HepG2 (cell line): ENCODE data around the gene FAM53B. TPM values are rescaled to one million over a fixed set of nuclear protein-coding genes. Genes with fewer than 3 reads are reported as not detected.

Experiments used
- ATAC-seq: fragments of 200-7000 bp; cut with Tn5 transposase; 3 replicates; pipeline ENCODE4 v1.9.1; 2020; ENCODE audit warnings: mild to moderate bottlenecking, moderate library complexity
- BruUV-seq: library from RNA; stranded (reverse); fragments of 400-500 nt; replicated peaks from 2 replicates; lab custom pipeline; 2021; lab: Mats Ljungman, UMichigan
- CTCF ChIA-PET: fragments of 300-600 bp; formaldehyde crosslinking; extraction: SDS; loops from one replicate; lab custom pipeline; 2021; ENCODE audit warnings: low total read pairs, inconsistent platforms, low intra/inter-chr PET ratio; lab: Yijun Ruan, JAX
- POLR2A ChIA-PET: fragments of 350-600 bp; sonication (Branson Sonifier 250); formaldehyde crosslinking; loops from one replicate; lab custom pipeline; 2020; ENCODE audit warnings: antibody characterized with exemption, inconsistent platforms; lab: Yijun Ruan, JAX
- DNase-seq: peaks from one replicate; pipeline ENCODE4 v3.0.0-alpha.2; 2015; ENCODE audit warnings: low spot score
- FAIRE-seq: peaks from 3 replicates; lab custom pipeline; 2011; peaks lifted over from hg19 to GRCh38; lab: Jason Lieb, UNC
- H2AFZ ChIP-seq: one replicate; pipeline ENCODE4 v1.6.1; 2011; ENCODE audit warnings: low read length, inconsistent platforms
- H3K27ac ChIP-seq: fragments of 300-600 bp; 3 replicates; pipeline ENCODE4 v1.8.0; 2011; ENCODE audit warnings: mixed run types, mild to moderate bottlenecking, mixed read lengths, low read length, inconsistent platforms; ENCODE audit not compliant: insufficient read depth; ENCODE audit errors: extremely low read length
- H3K27me3 ChIP-seq, 2 experiments: fragments of 200-600 bp in 1 of 2; 2 replicates in 1 of 2; 3 replicates in 1 of 2; pipeline versions ENCODE4 v1.6.0 to v1.8.0; 2011; ENCODE audit warnings: low read length in 2 of 2, mild to moderate bottlenecking in 2 of 2, moderate library complexity in 2 of 2, inconsistent platforms in 1 of 2; ENCODE audit not compliant: insufficient read depth in 2 of 2, control insufficient read depth in 1 of 2
- H3K36me3 ChIP-seq, 2 experiments: fragments of 200-600 bp in 1 of 2; replicated peaks in 1 of 2; 2 replicates in 1 of 2; 3 replicates in 1 of 2; pipeline versions ENCODE4 v1.5.1 to v1.8.0; 2011; ENCODE audit warnings: low read length in 2 of 2, inconsistent platforms in 1 of 2; ENCODE audit not compliant: insufficient read depth in 2 of 2, control insufficient read depth in 1 of 2
- H3K4me1 ChIP-seq: 2 replicates; pipeline ENCODE4 v1.5.1; 2012; ENCODE audit warnings: low read length, inconsistent platforms; ENCODE audit not compliant: insufficient read depth
- H3K4me2 ChIP-seq: 2 replicates; pipeline ENCODE4 v1.6.0; 2011; ENCODE audit warnings: low read depth, low read length, inconsistent platforms
- H3K4me3 ChIP-seq, 3 experiments: fragments of 200-600 bp in 1 of 3; sonication (generic), shearing (Covaris generic) in 1 of 3; replicated peaks in 1 of 3; 2 replicates each; pipeline ENCODE4 v1.5.1; 2011 to 2016; ENCODE audit warnings: low read length in 3 of 3, inconsistent platforms in 2 of 3, low read depth in 2 of 3, mild to moderate bottlenecking in 2 of 3, control low read depth in 1 of 3, mixed read lengths in 1 of 3; ENCODE audit not compliant: insufficient read depth in 1 of 3
- H3K79me2 ChIP-seq: one replicate; pipeline ENCODE4 v1.6.1; 2011; ENCODE audit warnings: low read length, inconsistent platforms; ENCODE audit not compliant: insufficient read depth
- H3K9ac ChIP-seq: 2 replicates; pipeline ENCODE4 v1.6.0; 2011; ENCODE audit warnings: mild to moderate bottlenecking, low read depth, low read length, inconsistent platforms; ENCODE audit not compliant: insufficient read depth
- H3K9me3 ChIP-seq: 2 replicates; pipeline ENCODE4 v1.5.1; 2012; ENCODE audit warnings: mild to moderate bottlenecking, low read length
- H4K20me1 ChIP-seq: 2 replicates; pipeline ENCODE4 v1.6.0; 2011; ENCODE audit warnings: inconsistent platforms, mild to moderate bottlenecking, low read length, moderate library complexity; ENCODE audit not compliant: insufficient read depth
- HDAC2 ChIP-seq: sonication (generic); formaldehyde crosslinking; IDR thresholded peaks from 2 replicates; pipeline ENCODE4 v1.4.0; 2020; ENCODE audit warnings: missing genetic modification reagents
- STAT5B ChIP-seq: sonication (generic); formaldehyde crosslinking; IDR thresholded peaks from 2 replicates; pipeline ENCODE4 v1.4.0; 2020; ENCODE audit warnings: missing genetic modification reagents
- ZBTB4 ChIP-seq: sonication (generic); formaldehyde crosslinking; IDR thresholded peaks from 2 replicates; pipeline ENCODE4 v1.4.0; 2020; ENCODE audit warnings: missing genetic modification reagents, mild to moderate bottlenecking, borderline replicate concordance
- ZSCAN25 ChIP-seq: sonication (generic); formaldehyde crosslinking; IDR thresholded peaks from 2 replicates; pipeline ENCODE4 v1.8.0; 2022; ENCODE audit warnings: mild to moderate bottlenecking, missing genetic modification reagents
- WGBS: methylation state at CpG from one replicate; pipeline ENCODE4 v1.1.6; 2017; ENCODE audit warnings: low lambda C conversion rate; 5-methylcytosine and 5-hydroxymethylcytosine counted together
- in situ Hi-C: cut with HindIII; loops from 2 replicates; pipeline ENCODE4 v1.10.0; 2017; ENCODE audit warnings: low pct_unique_long_range_greater_than_20kb; ENCODE audit not compliant: extremely low pct_ligation_motif_present
- intact Hi-C: fragments of 100-400 bp; cut with micrococcal nuclease; formaldehyde crosslinking; loops from one replicate; pipeline ENCODE4 v1.10.0; 2022; ENCODE audit not compliant: unreplicated experiment
- polyA plus RNA-seq, 8 experiments: library from polyadenylated mRNA; depleted of rRNA in 3 of 8; stranded (reverse) in 7 of 8; unstranded in 1 of 8; fragments of >200 nt; fragmentation: Illumina TruSeq in 4 of 8; extraction: Trizol in 4 of 8; gene quantifications; 2 replicates each; pipeline versions ENCODE4 v1.2.1 to v1.2.3, GENCODE V29; 2011 to 2016; ENCODE audit warnings: low read depth in 4 of 8, missing spikeins in 1 of 8, mixed read lengths in 1 of 8; ENCODE audit not compliant: insufficient read depth in 1 of 8
- total RNA-seq, 5 experiments: library from RNA; depleted of rRNA; stranded (reverse); fragments of >200 nt; fragmentation: Illumina TruSeq; extraction: Trizol; gene quantifications; 2 replicates each; pipeline ENCODE4 v1.2.3, GENCODE V29; 2016; ENCODE audit warnings: low read depth in 1 of 5
- TF ChIP-seq, protein P1 (sequence below): sonication (generic); formaldehyde crosslinking; IDR thresholded peaks from 2 replicates; pipeline ENCODE4 v1.4.0; 2020; ENCODE audit warnings: missing genetic modification reagents
- TF ChIP-seq, protein P2 (sequence below): sonication (generic); formaldehyde crosslinking; IDR thresholded peaks from 2 replicates; pipeline ENCODE4 v1.5.0; 2020; ENCODE audit warnings: missing genetic modification reagents, mild to moderate bottlenecking, borderline replicate concordance

Gene FAM53B
- total and polyA plus RNA-seq, 2 of the 13 experiments (the other 11 are each of a cell fraction or from before 2014, with no cell fraction given): 6.4 to 19.3 TPM

- no peak for TF ChIP-seq ZSCAN25 (CRISPR knock-in tag)
- no peak for TF ChIP-seq STAT5B
- TF ChIP-seq, protein P1, sequence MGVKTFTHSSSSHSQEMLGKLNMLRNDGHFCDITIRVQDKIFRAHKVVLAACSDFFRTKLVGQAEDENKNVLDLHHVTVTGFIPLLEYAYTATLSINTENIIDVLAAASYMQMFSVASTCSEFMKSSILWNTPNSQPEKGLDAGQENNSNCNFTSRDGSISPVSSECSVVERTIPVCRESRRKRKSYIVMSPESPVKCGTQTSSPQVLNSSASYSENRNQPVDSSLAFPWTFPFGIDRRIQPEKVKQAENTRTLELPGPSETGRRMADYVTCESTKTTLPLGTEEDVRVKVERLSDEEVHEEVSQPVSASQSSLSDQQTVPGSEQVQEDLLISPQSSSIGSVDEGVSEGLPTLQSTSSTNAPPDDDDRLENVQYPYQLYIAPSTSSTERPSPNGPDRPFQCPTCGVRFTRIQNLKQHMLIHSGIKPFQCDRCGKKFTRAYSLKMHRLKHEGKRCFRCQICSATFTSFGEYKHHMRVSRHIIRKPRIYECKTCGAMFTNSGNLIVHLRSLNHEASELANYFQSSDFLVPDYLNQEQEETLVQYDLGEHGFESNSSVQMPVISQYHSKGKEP: no peak
- TF ChIP-seq, protein P2, sequence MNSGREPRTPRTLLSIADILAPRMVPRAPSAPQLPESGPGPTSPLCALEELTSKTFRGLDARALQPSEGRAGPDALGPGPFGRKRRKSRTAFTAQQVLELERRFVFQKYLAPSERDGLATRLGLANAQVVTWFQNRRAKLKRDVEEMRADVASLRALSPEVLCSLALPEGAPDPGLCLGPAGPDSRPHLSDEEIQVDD: no peak
Observed at GRCh38 chr10:124669824-124670654, 74.1 kb downstream of the FAM53B start (continued).

- DNase-seq: no peak
- intact Hi-C loops (no loop called here), in situ Hi-C loops (no loop called here)
- FAIRE-seq: no peak
- no peak overlapping the region for H3K4me2 ChIP-seq
- ATAC-seq: no peak
- TF ChIP-seq HDAC2 (CRISPR knock-in tag) (no peak), ZBTB4 (CRISPR knock-in tag) (no peak)
- H3K9me3 ChIP-seq: no peaks in the 10 kb centered on the region
- H3K4me1 ChIP-seq: no peaks in the 10 kb centered on the region
- H3K27ac ChIP-seq: no peak overlapping the region
- BruUV-seq: no TSS peak
- H3K9ac ChIP-seq: no peak overlapping the region
- no peaks in the 10 kb centered on the region for H3K27me3 ChIP-seq
- no peak overlapping the region for H2AFZ ChIP-seq
- CTCF ChIA-PET: no interaction called here
- POLR2A ChIA-PET: no interaction called here
- peaks cover 4 to 9% of the 10 kb centered on the region in 2 experiments; a peak in 3 of 5 replicates for H3K36me3 ChIP-seq
- 87% methylated on average over 17 of the region's 20 CpGs for WGBS
- H3K79me2 ChIP-seq: no peaks in the 10 kb centered on the region
- H4K20me1 ChIP-seq: no peaks in the 10 kb centered on the region
- no peak overlapping the region for H3K4me3 ChIP-seq
Observed at GRCh38 chr10:124669141-124669823, 74.9 kb downstream of the FAM53B start.
